T-helper 9 cell (primary cell): Measurements from ENCODE around the gene PSMD12.
A peak's percentile ranks its signal among the peaks of the same experiment; 100 is the strongest.
"Not testable (repeated sequence)": the region's sequence is repeated elsewhere in the genome, so short reads cannot be mapped to it uniquely, and the experiment has no call there.

ENCODE experiments used
- DNase-seq: peaks from one replicate; pipeline ENCODE4 v3.0.0-alpha.2; 2020

The PSMD12 gene

GRCh38 chr17:67305446-67306235 is 60.7 kb downstream of the PSMD12 start:
- not testable (repeated sequence) for DNase-seq

- no peak for DNase-seq
These were observed 68.9 kb downstream of the PSMD12 start for GRCh38 chr17:67297454-67297960.

GRCh38 chr17:67294451-67295199 is 71.8 kb downstream of the PSMD12 start:
- DNase-seq = no peak

- peak; percentile 55 for DNase-seq
These were observed 72.8 kb downstream of the PSMD12 start for GRCh38 chr17:67293251-67294203.

- DNase-seq = no peak
These were observed 75.6 kb downstream of the PSMD12 start for GRCh38 chr17:67290711-67291291.

- no peak for DNase-seq
These were observed 76.1 kb downstream of the PSMD12 start for GRCh38 chr17:67290244-67290643.

- no peak for DNase-seq
These were observed 77.0 kb downstream of the PSMD12 start for GRCh38 chr17:67289181-67289876.
